Gastroesophageal sphincter (tissue), 4 donors: ENCODE measurements around the gene KITLG. TPM values are rescaled to one million over a fixed set of nuclear protein-coding genes. Genes with fewer than 3 reads are reported as not detected.
"Not testable (repeated sequence)": the region's sequence is repeated elsewhere in the genome, so short reads cannot be mapped to it uniquely, and the experiment has no call there.

Experiments used
- ATAC-seq: fragments of 150-250 bp; one replicate; pipeline ENCODE4 v1.9.1; 2016; ENCODE audit warnings: mild to moderate bottlenecking, moderate library complexity
- H3K27ac ChIP-seq, 4 donors: fragments of 200-600 bp; sonication (generic) in 3 of 4; 1 replicate in 3 of 4; 2 replicates in 1 of 4; pipeline ENCODE4 v1.5.1; 2016 to 2019
- H3K27me3 ChIP-seq: fragments of 200-600 bp; sonication (generic); one replicate; pipeline ENCODE4 v1.5.1; 2019
- H3K36me3 ChIP-seq, 2 donors: fragments of 200-600 bp; sonication (generic); one replicate each; pipeline ENCODE4 v1.5.1; 2019; ENCODE audit warnings: control low read depth in 1 of 2
- H3K4me1 ChIP-seq, 3 donors: fragments of 200-600 bp; sonication (generic); 1 replicate in 2 of 3; 2 replicates in 1 of 3; pipeline ENCODE4 v1.5.1; 2016 to 2019; ENCODE audit warnings: control low read depth in 2 of 3
- H3K4me3 ChIP-seq, 2 donors: fragments of 200-600 bp; sonication (generic); one replicate each; pipeline ENCODE4 v1.5.1; 2019; ENCODE audit warnings: mild to moderate bottlenecking in 1 of 2, moderate library complexity in 1 of 2
- H3K9me3 ChIP-seq, 3 donors: fragments of 200-600 bp; sonication (generic); one replicate each; pipeline ENCODE4 v1.5.1; 2017 to 2019; ENCODE audit warnings: control low read depth in 2 of 3
- EP300 ChIP-seq: sonication (generic); formaldehyde crosslinking; IDR thresholded peaks from one replicate; pipeline ENCODE4 v1.6.1; 2017; ENCODE audit warnings: antibody characterized with exemption, mild to moderate bottlenecking
- POLR2A ChIP-seq, 2 donors: fragments of 450-650 bp; IDR thresholded peaks; one replicate each; pipeline ENCODE4 v1.6.1; 2017; ENCODE audit warnings: antibody characterized with exemption in 2 of 2, mild to moderate bottlenecking in 2 of 2, moderate library complexity in 1 of 2
- POLR2AphosphoS5 ChIP-seq: sonication (generic); formaldehyde crosslinking; IDR thresholded peaks from one replicate; pipeline ENCODE4 v1.6.1; 2017; ENCODE audit warnings: antibody characterized with exemption
- WGBS, 2 donors: methylation state at CpG; one replicate each; pipeline ENCODE4 v1.1.5; 2018; ENCODE audit warnings: low coverage in 1 of 2; 5-methylcytosine and 5-hydroxymethylcytosine counted together
- total RNA-seq, 4 donors: library from RNA; depleted of rRNA; stranded (reverse); fragments of >200 nt; gene quantifications; one replicate each; pipeline ENCODE4 v1.1.0, GENCODE V29; 2016
- TF ChIP-seq, protein P1 (sequence below), 4 experiments: fragments of 200-600 bp in 2 of 4; fragments of 450-650 bp in 2 of 4; sonication (generic) in 1 of 4; IDR thresholded peaks; one replicate each; pipeline ENCODE4 v1.5.1; 2017 to 2019; ENCODE audit warnings: antibody characterized with exemption in 4 of 4, mild to moderate bottlenecking in 2 of 4, moderate library complexity in 2 of 4

The KITLG gene
- total RNA-seq, 4 donors from 2014 or later, result 48.5 to 239 (median 112) TPM

DNA sequence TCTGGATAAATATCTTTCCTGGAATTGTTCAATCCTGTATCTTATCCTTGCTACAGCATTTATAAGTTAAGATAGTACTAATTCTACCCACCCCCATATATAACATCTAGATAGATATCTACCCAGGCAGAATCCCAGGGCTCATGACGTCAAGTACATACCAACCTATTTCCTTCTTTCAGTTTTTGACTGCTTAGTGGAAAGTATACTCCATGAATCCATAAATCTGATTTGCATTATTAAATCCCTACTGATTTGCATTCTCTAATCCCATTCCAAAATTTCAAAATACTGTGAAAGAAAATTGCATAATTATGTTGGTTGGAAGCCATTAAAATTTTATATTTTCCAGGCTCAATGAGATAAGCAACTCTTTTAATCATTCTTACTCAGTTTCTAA is 111.7 kb downstream of the KITLG start:
- no peak overlapping the region for H3K27ac ChIP-seq
- H3K9me3 ChIP-seq, result no peaks in the 10 kb centered on the region
- ATAC-seq, result no peak
- TF ChIP-seq POLR2A (IDR thresholded peaks at IDR 0.05) (no peak), EP300 (no peak), POLR2AphosphoS5 (no peak)
- TF ChIP-seq, protein P1, sequence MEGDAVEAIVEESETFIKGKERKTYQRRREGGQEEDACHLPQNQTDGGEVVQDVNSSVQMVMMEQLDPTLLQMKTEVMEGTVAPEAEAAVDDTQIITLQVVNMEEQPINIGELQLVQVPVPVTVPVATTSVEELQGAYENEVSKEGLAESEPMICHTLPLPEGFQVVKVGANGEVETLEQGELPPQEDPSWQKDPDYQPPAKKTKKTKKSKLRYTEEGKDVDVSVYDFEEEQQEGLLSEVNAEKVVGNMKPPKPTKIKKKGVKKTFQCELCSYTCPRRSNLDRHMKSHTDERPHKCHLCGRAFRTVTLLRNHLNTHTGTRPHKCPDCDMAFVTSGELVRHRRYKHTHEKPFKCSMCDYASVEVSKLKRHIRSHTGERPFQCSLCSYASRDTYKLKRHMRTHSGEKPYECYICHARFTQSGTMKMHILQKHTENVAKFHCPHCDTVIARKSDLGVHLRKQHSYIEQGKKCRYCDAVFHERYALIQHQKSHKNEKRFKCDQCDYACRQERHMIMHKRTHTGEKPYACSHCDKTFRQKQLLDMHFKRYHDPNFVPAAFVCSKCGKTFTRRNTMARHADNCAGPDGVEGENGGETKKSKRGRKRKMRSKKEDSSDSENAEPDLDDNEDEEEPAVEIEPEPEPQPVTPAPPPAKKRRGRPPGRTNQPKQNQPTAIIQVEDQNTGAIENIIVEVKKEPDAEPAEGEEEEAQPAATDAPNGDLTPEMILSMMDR (IDR thresholded peaks at IDR 0.05), result no peak
- peaks cover 9 to 38% (median 13%) of the 10 kb centered on the region in 3 donors for H3K4me1 ChIP-seq
- WGBS, 2 donors, result 47 to 71% methylated on average over 1 of the region's 1 CpG
- H3K4me3 ChIP-seq, result no peak overlapping the region
- H3K27me3 ChIP-seq, result no peaks in the 10 kb centered on the region
- H3K36me3 ChIP-seq, result no peaks in the 10 kb centered on the region

DNA sequence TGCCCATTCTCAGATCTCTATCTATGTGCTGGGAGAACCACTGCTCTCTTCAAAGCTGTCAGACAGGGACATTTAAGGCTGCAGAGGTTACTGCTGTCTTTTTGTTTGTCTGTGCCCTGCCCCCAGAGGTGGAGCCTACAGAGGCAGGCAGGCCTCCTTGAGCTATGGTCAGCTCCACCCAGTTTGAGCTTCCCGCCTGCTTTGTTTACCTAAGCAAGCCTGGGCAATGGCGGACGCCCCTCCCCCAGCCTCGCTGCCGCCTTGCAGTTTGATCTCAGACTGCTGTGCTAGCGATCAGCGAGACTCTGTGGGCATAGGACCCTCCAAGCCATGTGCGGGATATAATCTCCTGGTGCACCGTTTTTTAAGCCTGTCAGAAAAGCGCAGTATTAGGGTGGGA is 113.6 kb downstream of the KITLG start:
- H3K27me3 ChIP-seq, H3K9me3 ChIP-seq, H3K36me3 ChIP-seq, H3K27ac ChIP-seq, H3K4me3 ChIP-seq, ATAC-seq: not testable (repeated sequence)
- 95% methylated on average over 4 of the region's 10 CpGs; no CpG with 5 or more reads in 1 of the 2 donors for WGBS, 2 donors
- peaks cover 0 to 21% (median 6%) of the 10 kb centered on the region in 3 donors for H3K4me1 ChIP-seq

GRCh38 chr12:88458327-88458726 is 121.9 kb downstream of the KITLG start:
- no peaks in the 10 kb centered on the region for H3K36me3 ChIP-seq
- ATAC-seq, result no peak

DNA sequence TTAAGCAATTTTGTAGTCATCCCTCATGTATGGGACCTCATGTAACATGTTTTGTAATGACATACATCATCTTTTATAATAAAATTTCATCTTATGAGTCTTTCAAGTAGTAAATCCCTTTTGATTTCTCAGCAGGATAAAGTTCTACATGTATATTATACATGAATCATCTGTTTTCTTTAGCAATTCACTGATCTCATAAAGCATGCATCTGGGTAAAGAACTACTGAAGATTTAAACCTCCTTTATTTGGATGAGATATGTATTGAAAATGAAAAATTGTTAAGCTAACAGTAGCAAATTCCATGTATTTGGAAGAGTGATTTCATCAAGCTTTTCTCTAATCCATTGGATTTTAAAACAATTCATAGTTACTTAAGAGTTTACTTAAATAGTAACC is 126.9 kb downstream of the KITLG start:
- Histone ChIP-seq H3K27ac (no peak overlapping the region), H3K27me3 (no peaks in the 10 kb centered on the region), H3K4me1 (no peaks in the 10 kb centered on the region), H3K36me3 (no peaks in the 10 kb centered on the region), H3K9me3 (no peaks in the 10 kb centered on the region), H3K4me3 (no peak overlapping the region)
- TF ChIP-seq POLR2A (IDR thresholded peaks at IDR 0.05) (no peak), POLR2AphosphoS5 (no peak), EP300 (no peak)
- TF ChIP-seq, protein P1 (IDR thresholded peaks at IDR 0.05), result no peak
- no peak for ATAC-seq

More at GRCh38 chr12:88458327-88458726, 121.9 kb downstream of the KITLG start:
- WGBS, 2 donors, result 95 to 100% methylated on average over 1 of the region's 1 CpG
- Histone ChIP-seq H3K27me3 (no peaks in the 10 kb centered on the region), H3K9me3 (peaks cover 0 to 3% (median 0%) of the 10 kb centered on the region in 3 donors), H3K27ac (no peak overlapping the region), H3K4me1 (no peaks in the 10 kb centered on the region), H3K4me3 (no peak overlapping the region)
- no peak for TF ChIP-seq POLR2AphosphoS5
- TF ChIP-seq EP300, result no peak
- TF ChIP-seq, protein P1 (IDR thresholded peaks at IDR 0.05), result no peak
- no peak for TF ChIP-seq POLR2A (IDR thresholded peaks at IDR 0.05)

DNA sequence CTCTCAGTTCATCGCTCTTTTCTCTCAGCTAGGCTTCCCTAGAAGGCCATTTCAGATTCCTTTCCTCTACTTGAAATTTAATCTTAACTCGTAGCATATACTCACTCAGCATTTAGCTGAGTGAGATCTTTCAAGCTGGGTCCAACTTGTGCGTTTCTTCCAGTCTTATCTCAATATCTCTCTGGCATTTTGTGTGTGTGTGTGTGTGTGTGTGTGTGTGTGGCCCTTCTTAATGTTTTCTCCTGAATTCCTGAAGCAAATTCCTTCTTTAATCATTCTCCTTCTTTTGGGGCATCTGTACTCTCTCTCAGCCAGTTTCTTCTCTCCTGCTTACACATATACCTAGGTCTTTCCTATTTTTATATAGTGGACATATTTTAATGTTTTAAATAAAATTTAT is 129.1 kb downstream of the KITLG start:
- H3K27me3 ChIP-seq, result no peaks in the 10 kb centered on the region
- no peaks in the 10 kb centered on the region for H3K9me3 ChIP-seq
- H3K4me3 ChIP-seq, result no peak overlapping the region
- no peak for ATAC-seq
- no peaks in the 10 kb centered on the region for H3K4me1 ChIP-seq
- TF ChIP-seq POLR2A (IDR thresholded peaks at IDR 0.05) (no peak), POLR2AphosphoS5 (no peak), EP300 (no peak)
- TF ChIP-seq, protein P1 (IDR thresholded peaks at IDR 0.05), result no peak
- H3K36me3 ChIP-seq, result no peaks in the 10 kb centered on the region
- WGBS, 2 donors, result 97 to 100% methylated on average over 2 to 3 of the region's 3 CpGs
- no peak overlapping the region for H3K27ac ChIP-seq
